GM12878 (cell line): ENCODE measurements around the gene PLD3. TPM values are rescaled to one million over a fixed set of nuclear protein-coding genes. Genes with fewer than 3 reads are reported as not detected.
"Not testable (repeated sequence)": the region's sequence is repeated elsewhere in the genome, so short reads cannot be mapped to it uniquely, and the experiment has no call there.

Source experiments
- ATAC-seq: fragments of 200-7000 bp; cut with Tn5 transposase; 3 replicates; pipeline ENCODE4 v1.9.1; 2020; ENCODE audit warnings: mild to moderate bottlenecking, moderate library complexity
- BruUV-seq: library from RNA; stranded (reverse); fragments of 400-500 nt; replicated peaks from 2 replicates; lab custom pipeline; 2021; lab: Mats Ljungman, UMichigan
- CTCF ChIA-PET: fragments of 300-600 bp; sonication (Branson Sonifier 250); formaldehyde crosslinking; extraction: SDS; loops from one replicate; lab custom pipeline; 2021; ENCODE audit warnings: inconsistent platforms; lab: Yijun Ruan, JAX
- POLR2A ChIA-PET: fragments of 350-600 bp; formaldehyde crosslinking; extraction: SDS; loops from one replicate; lab custom pipeline; 2021; ENCODE audit warnings: inconsistent platforms; lab: Charles Lee
- RAD21 ChIA-PET: fragments of 300-600 bp; sonication (Branson Sonifier 250); formaldehyde crosslinking; loops from one replicate; lab custom pipeline; 2023; ENCODE audit warnings: antibody characterized with exemption; ENCODE audit not compliant: unreplicated experiment; lab: Charles Lee
- SMC1A ChIA-PET: fragments of 300-600 bp; sonication (Branson Sonifier 250); formaldehyde crosslinking; loops from one replicate; lab custom pipeline; 2023; ENCODE audit not compliant: unreplicated experiment, uncharacterized antibody; lab: Charles Lee
- DNase-seq: peaks from one replicate; pipeline ENCODE4 v3.0.0-alpha.2; 2011; ENCODE audit warnings: low read depth, low spot score
- FAIRE-seq: peaks from 3 replicates; lab custom pipeline; 2011; peaks lifted over from hg19 to GRCh38; lab: Jason Lieb, UNC
- H2AFZ ChIP-seq: 2 replicates; pipeline ENCODE4 v1.6.0; 2011; ENCODE audit warnings: low read depth, low read length, control low read depth; ENCODE audit not compliant: control insufficient read depth
- H3K27ac ChIP-seq: 2 replicates; pipeline ENCODE4 v1.5.1; 2011; ENCODE audit warnings: control low read depth; ENCODE audit not compliant: control insufficient read depth, insufficient read depth
- H3K27me3 ChIP-seq, 2 experiments: replicated peaks in 1 of 2; 2 replicates each; pipeline versions ENCODE4 v1.6.0 to v1.6.1; 2011; ENCODE audit warnings: low read length in 1 of 2; ENCODE audit not compliant: control insufficient read depth in 2 of 2, insufficient read depth in 2 of 2
- H3K36me3 ChIP-seq, 2 experiments: 2 replicates each; pipeline ENCODE4 v1.5.1; 2011; ENCODE audit warnings: low read length in 1 of 2; ENCODE audit not compliant: control insufficient read depth in 2 of 2, insufficient read depth in 2 of 2
- H3K4me1 ChIP-seq: 2 replicates; pipeline ENCODE4 v1.6.1; 2011; ENCODE audit warnings: mild to moderate bottlenecking, low read length, moderate library complexity, mixed read lengths; ENCODE audit not compliant: control insufficient read depth, insufficient read depth
- H3K4me2 ChIP-seq: 2 replicates; pipeline ENCODE4 v1.6.0; 2011; ENCODE audit warnings: control low read depth; ENCODE audit not compliant: control insufficient read depth, insufficient read depth
- H3K4me3 ChIP-seq: fragments of 200-600 bp; sonication (generic); 2 replicates; pipeline ENCODE4 v1.5.1; 2016
- H3K79me2 ChIP-seq: 2 replicates; pipeline ENCODE4 v1.6.0; 2011; ENCODE audit warnings: low read length; ENCODE audit not compliant: control insufficient read depth, insufficient read depth
- H3K9ac ChIP-seq: 2 replicates; pipeline ENCODE4 v1.8.0; 2011; ENCODE audit warnings: low read length, control low read depth, mixed read lengths; ENCODE audit not compliant: control insufficient read depth, insufficient read depth
- H3K9me3 ChIP-seq: replicated peaks from 3 replicates; pipeline ENCODE4 v1.5.1; 2011; ENCODE audit warnings: mild to moderate bottlenecking, low read length; ENCODE audit not compliant: control insufficient read depth, insufficient read depth
- H4K20me1 ChIP-seq: 2 replicates; pipeline ENCODE4 v1.6.0; 2011; ENCODE audit not compliant: control insufficient read depth, insufficient read depth
- ATF7 ChIP-seq: fragments of 450-650 bp; IDR thresholded peaks from 2 replicates; pipeline ENCODE4 v1.6.1; 2016; ENCODE audit warnings: low read depth, mild to moderate bottlenecking
- BCLAF1 ChIP-seq: fragments of 450-650 bp; IDR thresholded peaks from 2 replicates; pipeline ENCODE4 v1.6.1; 2017; ENCODE audit warnings: antibody characterized with exemption, mild to moderate bottlenecking, moderate library complexity
- CEBPZ ChIP-seq: fragments of 150-350 bp; IDR thresholded peaks from 2 replicates; pipeline ENCODE4 v1.6.1; 2016; ENCODE audit warnings: low read depth, low read length
- EGR1 ChIP-seq, 2 experiments: IDR thresholded peaks; 1 replicate in 1 of 2; 2 replicates in 1 of 2; pipeline ENCODE4 v1.6.1; 2011 to 2012; ENCODE audit warnings: low read depth in 2 of 2, low read length in 2 of 2, borderline replicate concordance in 1 of 2, mild to moderate bottlenecking in 1 of 2, moderate library complexity in 1 of 2
- NFYB ChIP-seq: IDR thresholded peaks from 2 replicates; pipeline ENCODE4 v1.6.1; 2011; ENCODE audit warnings: low read depth, mild to moderate bottlenecking, low read length, improper control_type of control experiment, moderate library complexity; ENCODE audit not compliant: insufficient read depth
- RCOR1 ChIP-seq: conservative IDR thresholded peaks from 2 replicates; pipeline ENCODE4 v1.6.1; 2012; ENCODE audit warnings: low read depth, low read length, improper control_type of control experiment
- WGBS: methylation state at CpG from one replicate; pipeline ENCODE4 v1.1.6; 2016; ENCODE audit warnings: low lambda C conversion rate; ENCODE audit not compliant: insufficient replicate concordance, insufficient coverage; ENCODE audit errors: missing lambda C conversion rate; 5-methylcytosine and 5-hydroxymethylcytosine counted together
- in situ Hi-C: fragments of 300-500 bp; cut with MboI; formaldehyde crosslinking; loops from 9 replicates; pipeline ENCODE4 v1.14.3; 2018; ENCODE audit warnings: mixed read lengths
- intact Hi-C: fragments of 100-400 bp; cut with micrococcal nuclease; formaldehyde crosslinking; loops from one replicate; pipeline ENCODE4 v1.14.2; 2022; ENCODE audit not compliant: unreplicated experiment
- polyA plus RNA-seq, 11 experiments: library from polyadenylated mRNA; depleted of rRNA in 4 of 11; unstranded in 6 of 11; stranded (reverse) in 5 of 11; fragments of >200 nt; fragmentation: Nextera tagmentation in 4 of 11; fragmentation: Illumina TruSeq in 1 of 11; extraction: Ambion mirVana in 4 of 11; extraction: Trizol in 1 of 11; gene quantifications; 1 replicate in 1 of 11; 2 replicates in 10 of 11; pipeline versions ENCODE4 v1.2.1 to v1.2.3, GENCODE V29; 2011 to 2016; ENCODE audit warnings: inconsistent platforms in 2 of 11, missing spikeins in 2 of 11, low read depth in 1 of 11
- total RNA-seq, 4 experiments: library from RNA; depleted of rRNA in 3 of 4; stranded (reverse); fragments of >200 nt in 3 of 4; fragmentation: Illumina TruSeq in 1 of 4; extraction: Trizol in 1 of 4; gene quantifications; 2 replicates each; pipeline versions ENCODE4 v1.2.1 to v1.2.3, GENCODE V29; 2013 to 2021

Gene PLD3
- total and polyA plus RNA-seq, 10 of the 15 experiments (the other 5 are each of a cell fraction or from before 2014, with no cell fraction given): 1.3 to 134 (median 72.7) TPM

GRCh38 chr19:40370253-40370652 lies 21.8 kb downstream of the PLD3 start:
- H3K4me2 ChIP-seq, H4K20me1 ChIP-seq, POLR2A ChIA-PET, H3K9me3 ChIP-seq, H3K79me2 ChIP-seq, H3K36me3 ChIP-seq, CTCF ChIA-PET, H2AFZ ChIP-seq, SMC1A ChIA-PET, BruUV-seq, ATAC-seq, RAD21 ChIA-PET, H3K9ac ChIP-seq, in situ Hi-C loops, intact Hi-C loops, H3K4me1 ChIP-seq, H3K27me3 ChIP-seq, H3K27ac ChIP-seq, DNase-seq, FAIRE-seq, H3K4me3 ChIP-seq: not testable (repeated sequence)
- WGBS: 81% methylated on average over 3 of the region's 3 CpGs

GRCh38 chr19:40370997-40371801 lies 22.7 kb downstream of the PLD3 start:
- POLR2A ChIA-PET: no interaction called here
- no peaks in the 10 kb centered on the region for H3K79me2 ChIP-seq
- no peak for TF ChIP-seq BCLAF1
- no peak for TF ChIP-seq NFYB
- no peak for TF ChIP-seq RCOR1
- TF ChIP-seq ATF7: no peak
- TF ChIP-seq EGR1 (IDR thresholded peaks at IDR 0.05; ENCODE audit: borderline replicate concordance in 1 of 2, low read depth in 2 of 2, low read length in 2 of 2): no peak
- TF ChIP-seq CEBPZ: no peak

More at GRCh38 chr19:40370997-40371801, 22.7 kb downstream of the PLD3 start:
- in situ Hi-C loops: no loop called here
- no peaks in the 10 kb centered on the region; a peak in 2 of 4 replicates for H3K36me3 ChIP-seq
- no peak overlapping the region for H3K9ac ChIP-seq
- ATAC-seq: no peak
- RAD21 ChIA-PET: interaction anchor here (0.6 kb wide), 1 partner anchor 269 kb away, joined by 3 read pairs; no protein-coding TSS in a partner anchor
- H4K20me1 ChIP-seq: no peaks in the 10 kb centered on the region
- no peaks in the 10 kb centered on the region for H3K27me3 ChIP-seq
- no peaks in the 10 kb centered on the region for H3K9me3 ChIP-seq
- DNase-seq: no peak
- 92% methylated on average over 7 of the region's 7 CpGs for WGBS
- SMC1A ChIA-PET: interaction anchor here (0.9 kb wide), 1 partner anchor 66 kb away, joined by 3 read pairs; no protein-coding TSS in a partner anchor
- H2AFZ ChIP-seq: no peak overlapping the region
- BruUV-seq: no TSS peak
- H3K4me2 ChIP-seq: no peak overlapping the region
- no peaks in the 10 kb centered on the region for H3K4me1 ChIP-seq
- no peak overlapping the region for H3K4me3 ChIP-seq
- no peak overlapping the region for H3K27ac ChIP-seq
- intact Hi-C loops: no loop called here
- FAIRE-seq: no peak
- CTCF ChIA-PET: no interaction called here
